ENCODE measurements around the gene MYO1G.

- TF ChIP-seq CTCF (conservative IDR thresholded peaks at IDR 0.05; ENCODE audit: low read depth, low read length) (no peak), EZH2 (IDR thresholded peaks at IDR 0.05; ENCODE audit: low read length, unreplicated experiment) (no peak), EZH2phosphoT487 (IDR thresholded peaks at IDR 0.05; ENCODE audit: borderline replicate concordance, low read length) (no peak)
Measured at GRCh38 chr7:44982970-44983369, 4.2 kb upstream of the MYO1G start.
